NCI-H526 treated with DMSO at 0.1 percent for 48 hours (cell line): ENCODE measurements around the gene GGTLC3.
"Not testable (repeated sequence)": the region's sequence is repeated elsewhere in the genome, so short reads cannot be mapped to it uniquely, and the experiment has no call there.

ENCODE experiments used
- DNase-seq: peaks from one replicate; lab custom pipeline; 2025; lab: John Stamatoyannopoulos, UW

Gene GGTLC3

GRCh38 chr22:18513454-18513853 is 4.5 kb downstream of the GGTLC3 start:
- DNase-seq: not testable (repeated sequence)

GRCh38 chr22:18512378-18512777 is 5.6 kb downstream of the GGTLC3 start:
- not testable (repeated sequence) for DNase-seq

- DNase-seq: not testable (repeated sequence)
Observed at GRCh38 chr22:18511327-18511726, 6.6 kb downstream of the GGTLC3 start.

- DNase-seq: not testable (repeated sequence)
Observed at GRCh38 chr22:18496227-18496626, 21.7 kb downstream of the GGTLC3 start.
